KMS-11 (cell line): ENCODE results near the gene MYL4.

Experiments used
- H2AFZ ChIP-seq: fragments of 200-600 bp; sonication (generic); 2 replicates; pipeline ENCODE4 v1.6.1; 2016; ENCODE audit warnings: antibody characterized with exemption, mixed run types, low read depth
- H3K27ac ChIP-seq: fragments of 200-600 bp; sonication (generic); 2 replicates; pipeline ENCODE4 v1.6.1; 2016; ENCODE audit warnings: mild to moderate bottlenecking, mixed run types
- H3K27me3 ChIP-seq: fragments of 200-600 bp; sonication (generic); 2 replicates; pipeline ENCODE4 v1.6.1; 2017; ENCODE audit warnings: mild to moderate bottlenecking, low read depth, mixed run types, moderate library complexity; ENCODE audit not compliant: insufficient read depth
- H3K36me3 ChIP-seq: fragments of 200-600 bp; sonication (generic); 2 replicates; pipeline ENCODE4 v1.6.1; 2017; ENCODE audit warnings: mild to moderate bottlenecking, mixed run types; ENCODE audit not compliant: insufficient read depth
- H3K4me1 ChIP-seq: fragments of 200-600 bp; sonication (generic); 2 replicates; pipeline ENCODE4 v1.6.1; 2016; ENCODE audit warnings: mild to moderate bottlenecking, low read depth, mixed run types; ENCODE audit not compliant: poor library complexity, severe bottlenecking
- H3K4me2 ChIP-seq: fragments of 200-600 bp; sonication (generic); 2 replicates; pipeline ENCODE4 v1.7.0; 2016; ENCODE audit warnings: mild to moderate bottlenecking, mixed run types
- H3K4me3 ChIP-seq: fragments of 200-600 bp; sonication (generic); IDR thresholded peaks from 2 replicates; pipeline ENCODE4 v1.6.1; 2017; ENCODE audit warnings: low read depth, low read length, mixed read lengths; ENCODE audit not compliant: insufficient read depth
- H3K79me2 ChIP-seq: fragments of 200-600 bp; sonication (generic); 2 replicates; pipeline ENCODE4 v1.6.1; 2016; ENCODE audit warnings: low read depth, mixed run types; ENCODE audit not compliant: insufficient read depth
- H3K9ac ChIP-seq: fragments of 200-600 bp; sonication (generic); 2 replicates; pipeline ENCODE4 v1.6.1; 2016; ENCODE audit warnings: mild to moderate bottlenecking, mixed run types
- H4K20me1 ChIP-seq: fragments of 200-600 bp; sonication (generic); 2 replicates; pipeline ENCODE4 v1.6.1; 2016; ENCODE audit warnings: mild to moderate bottlenecking, mixed run types; ENCODE audit not compliant: insufficient read depth
- TF ChIP-seq, protein P1 (sequence below): fragments of 200-600 bp; sonication (generic); conservative IDR thresholded peaks from 2 replicates; pipeline ENCODE4 v1.6.1; 2017; ENCODE audit warnings: low read depth, mild to moderate bottlenecking, antibody characterized with exemption, low read length, moderate library complexity, mixed read lengths

Gene MYL4

DNA sequence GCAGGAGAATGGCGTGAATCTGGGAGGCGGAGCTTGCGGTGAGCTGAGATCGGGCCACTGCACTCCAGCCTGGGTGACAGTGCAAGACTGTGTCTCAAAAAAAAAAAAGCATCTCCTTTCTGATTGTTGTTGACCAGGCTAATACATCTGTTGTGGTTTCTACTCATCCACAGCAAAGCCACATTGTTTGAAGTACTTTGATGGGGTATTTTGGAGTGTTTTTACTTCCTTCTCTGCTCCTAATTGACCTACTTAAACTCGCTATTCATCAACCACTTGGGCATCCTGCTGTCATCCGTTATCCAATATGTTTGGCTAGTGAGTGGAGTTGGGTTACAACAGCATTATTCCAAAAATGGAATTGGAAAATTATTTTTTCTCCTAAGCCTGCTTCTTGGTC is 16.6 kb upstream of the MYL4 start:
- H4K20me1 ChIP-seq, result no peaks in the 10 kb centered on the region; the same call in 1 of the 2 replicates
- peak overlapping the region; percentile 50 for H3K27ac ChIP-seq
- no peaks in the 10 kb centered on the region for H3K36me3 ChIP-seq
- H3K27me3 ChIP-seq, result no peaks in the 10 kb centered on the region
- TF ChIP-seq, protein P1, sequence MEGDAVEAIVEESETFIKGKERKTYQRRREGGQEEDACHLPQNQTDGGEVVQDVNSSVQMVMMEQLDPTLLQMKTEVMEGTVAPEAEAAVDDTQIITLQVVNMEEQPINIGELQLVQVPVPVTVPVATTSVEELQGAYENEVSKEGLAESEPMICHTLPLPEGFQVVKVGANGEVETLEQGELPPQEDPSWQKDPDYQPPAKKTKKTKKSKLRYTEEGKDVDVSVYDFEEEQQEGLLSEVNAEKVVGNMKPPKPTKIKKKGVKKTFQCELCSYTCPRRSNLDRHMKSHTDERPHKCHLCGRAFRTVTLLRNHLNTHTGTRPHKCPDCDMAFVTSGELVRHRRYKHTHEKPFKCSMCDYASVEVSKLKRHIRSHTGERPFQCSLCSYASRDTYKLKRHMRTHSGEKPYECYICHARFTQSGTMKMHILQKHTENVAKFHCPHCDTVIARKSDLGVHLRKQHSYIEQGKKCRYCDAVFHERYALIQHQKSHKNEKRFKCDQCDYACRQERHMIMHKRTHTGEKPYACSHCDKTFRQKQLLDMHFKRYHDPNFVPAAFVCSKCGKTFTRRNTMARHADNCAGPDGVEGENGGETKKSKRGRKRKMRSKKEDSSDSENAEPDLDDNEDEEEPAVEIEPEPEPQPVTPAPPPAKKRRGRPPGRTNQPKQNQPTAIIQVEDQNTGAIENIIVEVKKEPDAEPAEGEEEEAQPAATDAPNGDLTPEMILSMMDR, result no peak
- peaks cover 46% of the 10 kb centered on the region for H3K4me1 ChIP-seq
- no peak overlapping the region for H3K4me3 ChIP-seq
- H3K9ac ChIP-seq, result no peak overlapping the region
- H3K79me2 ChIP-seq, result peaks cover 15% of the 10 kb centered on the region
- peak overlapping the region; percentile 1; the same call in 1 of the 2 replicates for H2AFZ ChIP-seq
- H3K4me2 ChIP-seq, result peak overlapping the region; percentile 18; the same call in 1 of the 2 replicates

DNA sequence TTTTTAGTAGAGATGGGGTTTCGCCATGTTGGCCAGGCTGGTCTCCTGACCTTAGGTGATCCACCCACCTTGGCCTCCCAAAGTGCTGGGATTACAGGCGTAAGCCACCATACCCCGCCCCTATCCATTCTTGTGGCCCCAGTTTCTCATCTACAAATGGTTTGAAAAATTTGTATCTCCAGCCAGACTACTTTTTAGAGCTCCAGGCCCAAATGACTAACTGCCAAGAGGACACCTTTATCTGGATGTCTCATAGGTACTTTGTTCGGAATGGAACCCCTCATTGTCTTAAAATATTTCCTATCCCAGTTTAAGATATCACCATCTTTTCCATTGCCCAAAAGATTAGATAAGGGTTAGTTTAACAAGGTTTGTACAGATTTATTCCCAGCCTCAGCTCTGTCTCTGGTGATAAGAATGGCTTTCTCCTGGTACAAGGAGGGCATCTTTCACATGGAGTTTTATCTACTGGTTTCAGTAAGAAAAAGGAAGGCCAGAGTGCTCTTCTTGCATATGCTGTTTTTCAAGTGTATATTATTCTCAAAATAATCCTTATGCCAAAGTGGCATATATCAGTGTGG is 15.1 kb upstream of the MYL4 start:
- H3K4me3 ChIP-seq, result no peak overlapping the region
- peaks cover under 1% of the 10 kb centered on the region; the same call in 1 of the 2 replicates for H3K79me2 ChIP-seq
- no peaks in the 10 kb centered on the region for H3K36me3 ChIP-seq
- H2AFZ ChIP-seq, result no peak overlapping the region
- no peak overlapping the region for H3K4me2 ChIP-seq
- H3K27ac ChIP-seq, result peak overlapping the region; percentile 50; the same call in 1 of the 2 replicates
- H3K9ac ChIP-seq, result no peak overlapping the region
- H3K4me1 ChIP-seq, result peaks cover 40% of the 10 kb centered on the region
- H3K27me3 ChIP-seq, result no peaks in the 10 kb centered on the region
- no peaks in the 10 kb centered on the region for H4K20me1 ChIP-seq
- TF ChIP-seq, protein P1, result no peak

DNA sequence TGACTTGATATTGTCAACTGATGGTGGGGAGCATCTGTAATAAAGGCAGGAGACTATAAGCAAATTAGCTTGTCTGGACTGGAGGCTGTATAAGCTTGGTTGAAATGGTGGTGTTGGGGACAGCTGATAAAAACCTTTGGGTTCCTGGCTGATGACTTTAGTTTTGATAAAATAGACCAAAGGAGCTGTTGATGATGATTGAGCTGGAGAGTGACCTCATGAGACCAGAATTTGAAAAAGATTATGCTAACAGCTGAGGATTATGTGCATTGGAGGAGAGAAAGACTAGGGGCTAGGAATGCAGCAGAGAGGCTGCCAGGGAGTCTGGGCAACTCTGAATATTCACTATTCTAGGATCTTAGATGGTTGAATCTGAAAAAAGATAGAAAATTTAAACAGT is 11.3 kb upstream of the MYL4 start:
- no peaks in the 10 kb centered on the region for H3K27me3 ChIP-seq
- H3K9ac ChIP-seq, result no peak overlapping the region
- H3K36me3 ChIP-seq, result no peaks in the 10 kb centered on the region
- no peak overlapping the region for H2AFZ ChIP-seq
- H4K20me1 ChIP-seq, result no peaks in the 10 kb centered on the region
- TF ChIP-seq, protein P1, result no peak
- H3K79me2 ChIP-seq, result no peaks in the 10 kb centered on the region
- peaks cover 38% of the 10 kb centered on the region for H3K4me1 ChIP-seq
- no peak overlapping the region for H3K27ac ChIP-seq
- no peak overlapping the region for H3K4me3 ChIP-seq
- H3K4me2 ChIP-seq, result no peak overlapping the region

DNA sequence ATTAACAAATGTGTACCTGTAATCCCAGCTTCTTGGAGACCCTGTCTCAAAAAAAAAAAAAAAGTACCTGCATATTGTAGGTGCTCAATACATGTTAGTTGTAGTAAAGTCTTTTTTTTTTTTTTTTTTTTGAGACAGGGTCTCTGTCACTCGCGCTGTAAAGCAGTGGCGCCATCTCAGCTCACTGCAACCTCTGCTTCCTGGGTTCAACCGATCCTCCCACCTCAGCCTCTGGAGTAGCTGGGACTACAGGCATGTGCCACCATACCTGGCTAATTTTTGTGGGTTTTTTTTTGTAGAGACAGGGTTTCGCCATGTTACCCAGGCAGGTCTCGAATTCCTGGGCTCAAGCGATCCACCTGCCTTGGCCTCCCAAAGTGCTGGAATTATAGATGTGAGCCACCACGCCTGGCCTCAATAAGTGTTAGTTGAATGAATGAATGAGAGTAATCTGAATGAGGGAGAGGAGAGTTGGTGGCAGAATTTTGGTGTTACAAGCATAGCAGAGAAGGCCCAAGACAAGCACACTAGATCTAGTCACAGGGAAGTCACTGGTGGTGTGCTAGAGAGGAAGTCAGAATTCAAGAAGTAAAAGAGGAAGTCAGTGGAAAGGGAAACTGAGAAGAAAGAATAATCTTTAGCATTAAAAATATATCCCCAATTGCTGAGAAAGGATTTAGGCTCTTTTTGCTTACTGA is 9.4 kb upstream of the MYL4 start:
- Histone ChIP-seq H3K27ac (no peak overlapping the region), H3K4me1 (peaks cover 40% of the 10 kb centered on the region), H3K27me3 (no peaks in the 10 kb centered on the region), H3K36me3 (no peaks in the 10 kb centered on the region), H3K4me3 (no peak overlapping the region), H3K9ac (no peak overlapping the region), H3K4me2 (no peak overlapping the region), H3K79me2 (no peaks in the 10 kb centered on the region), H4K20me1 (no peaks in the 10 kb centered on the region), H2AFZ (no peak overlapping the region)
- TF ChIP-seq, protein P1, result no peak
